ENCODE measurements around the gene ANKRD44.

Gene ANKRD44

DNA sequence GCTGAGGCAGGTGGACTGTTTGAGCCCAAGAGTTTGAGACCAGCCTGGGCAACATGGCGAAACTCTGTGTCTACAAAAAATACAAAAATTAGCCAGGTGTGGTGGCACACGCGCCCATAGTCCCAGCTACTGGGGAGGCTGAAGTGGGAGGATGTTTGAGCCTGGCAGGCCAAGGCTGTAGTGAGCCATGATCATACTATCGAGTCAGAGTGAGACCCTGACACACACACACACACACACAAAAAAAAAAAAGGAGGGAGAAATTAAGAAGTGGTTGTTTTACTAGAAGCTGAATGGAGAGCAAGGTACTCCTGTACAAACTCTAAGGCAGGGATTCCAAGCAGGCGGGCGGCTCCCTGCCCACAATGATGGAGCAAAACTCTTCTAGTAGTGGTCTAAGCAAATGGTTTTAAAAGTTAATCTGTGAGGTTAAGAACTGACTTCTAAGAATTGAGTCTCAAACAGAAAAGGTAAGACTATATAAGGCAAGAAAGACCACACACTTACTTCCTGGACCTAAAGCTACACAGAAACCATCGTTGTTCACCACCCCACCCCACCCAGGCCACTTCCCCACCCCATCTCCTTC lies 2.6 kb downstream of the ANKRD44 start:
- no peaks in the 10 kb centered on the region for H3K36me3 ChIP-seq (ENCODE audit: insufficient read depth, low read length)
- no peaks in the 10 kb centered on the region for H3K27me3 ChIP-seq (ENCODE audit: insufficient read depth, low read length, poor library complexity)
- no peaks in the 10 kb centered on the region; the same call in 1 of the 2 replicates for H4K20me1 ChIP-seq (ENCODE audit: insufficient read depth, low read length)
- peak; percentile 38 for DNase-seq
- TF ChIP-seq, protein P1, sequence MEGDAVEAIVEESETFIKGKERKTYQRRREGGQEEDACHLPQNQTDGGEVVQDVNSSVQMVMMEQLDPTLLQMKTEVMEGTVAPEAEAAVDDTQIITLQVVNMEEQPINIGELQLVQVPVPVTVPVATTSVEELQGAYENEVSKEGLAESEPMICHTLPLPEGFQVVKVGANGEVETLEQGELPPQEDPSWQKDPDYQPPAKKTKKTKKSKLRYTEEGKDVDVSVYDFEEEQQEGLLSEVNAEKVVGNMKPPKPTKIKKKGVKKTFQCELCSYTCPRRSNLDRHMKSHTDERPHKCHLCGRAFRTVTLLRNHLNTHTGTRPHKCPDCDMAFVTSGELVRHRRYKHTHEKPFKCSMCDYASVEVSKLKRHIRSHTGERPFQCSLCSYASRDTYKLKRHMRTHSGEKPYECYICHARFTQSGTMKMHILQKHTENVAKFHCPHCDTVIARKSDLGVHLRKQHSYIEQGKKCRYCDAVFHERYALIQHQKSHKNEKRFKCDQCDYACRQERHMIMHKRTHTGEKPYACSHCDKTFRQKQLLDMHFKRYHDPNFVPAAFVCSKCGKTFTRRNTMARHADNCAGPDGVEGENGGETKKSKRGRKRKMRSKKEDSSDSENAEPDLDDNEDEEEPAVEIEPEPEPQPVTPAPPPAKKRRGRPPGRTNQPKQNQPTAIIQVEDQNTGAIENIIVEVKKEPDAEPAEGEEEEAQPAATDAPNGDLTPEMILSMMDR (IDR thresholded peaks at IDR 0.05; ENCODE audit: borderline replicate concordance, extremely low read depth, low read length, poor library complexity, severe bottlenecking), result no peak
- TF ChIP-seq EZH2 (IDR thresholded peaks at IDR 0.05; ENCODE audit: borderline replicate concordance, low read depth, low read length, severe bottlenecking), result no peak
- peak overlapping the region; percentile 3; the same call in 1 of the 2 replicates for H3K27ac ChIP-seq (ENCODE audit: low read length)
- H2AFZ ChIP-seq (ENCODE audit: low read depth, low read length), result no peak overlapping the region
- ATAC-seq (ENCODE audit: insufficient read depth, low read depth), result peak; percentile 9; the same call in 1 of the 3 replicates
- peaks cover 51% of the 10 kb centered on the region for H3K79me2 ChIP-seq (ENCODE audit: insufficient read depth, low read length)
- peaks cover 57% of the 10 kb centered on the region for H3K4me1 ChIP-seq (ENCODE audit: insufficient read depth, low read length)
- H3K4me3 ChIP-seq (ENCODE audit: low read depth in 1 of 2, low read length in 2 of 2), result no peak overlapping the region
- H3K4me2 ChIP-seq (ENCODE audit: insufficient read depth, low read length), result peak overlapping the region; percentile 92; the same call in 1 of the 2 replicates
- no peak overlapping the region; the same call in 1 of the 2 replicates for H3K9ac ChIP-seq (ENCODE audit: low read depth, low read length)
- H3K9me3 ChIP-seq (ENCODE audit: insufficient read depth, low read length, severe bottlenecking), result no peaks in the 10 kb centered on the region

DNA sequence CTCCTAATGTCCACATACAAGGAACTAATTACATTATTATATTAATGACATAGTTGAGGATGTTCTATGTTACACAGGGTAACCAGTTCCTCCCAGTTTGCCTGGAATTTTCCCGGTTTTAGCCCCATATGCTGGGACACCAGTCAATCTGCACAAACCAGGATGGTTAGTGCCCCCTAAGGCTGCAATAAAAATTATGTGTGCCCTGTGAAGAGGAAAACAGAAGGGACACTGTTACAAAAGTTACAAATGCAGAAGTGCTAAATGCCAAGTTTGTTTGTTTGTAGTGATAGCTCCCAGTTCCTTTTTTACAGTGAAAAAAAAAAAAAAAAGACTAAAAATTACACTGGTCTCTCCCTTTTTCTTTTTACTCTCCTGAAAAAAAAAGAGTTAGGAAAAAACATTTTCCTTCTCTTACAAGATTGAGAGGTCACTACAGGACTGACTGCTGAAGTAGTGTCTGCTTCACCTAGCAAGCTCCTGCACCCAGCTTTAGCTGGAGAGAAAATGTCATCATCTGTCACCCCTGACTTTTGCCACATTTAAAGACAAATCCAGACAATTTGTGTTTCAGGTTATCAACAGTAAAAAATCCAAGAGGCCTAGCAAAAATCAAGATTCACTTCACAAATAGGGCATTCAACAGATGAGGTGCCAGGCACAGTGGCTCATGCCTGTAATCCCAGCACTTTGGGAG lies 3.2 kb downstream of the ANKRD44 start:
- H4K20me1 ChIP-seq (ENCODE audit: insufficient read depth, low read length), result no peaks in the 10 kb centered on the region; the same call in 1 of the 2 replicates
- H3K27me3 ChIP-seq (ENCODE audit: insufficient read depth, low read length, poor library complexity), result no peaks in the 10 kb centered on the region
- H2AFZ ChIP-seq (ENCODE audit: low read depth, low read length), result no peak overlapping the region
- TF ChIP-seq, protein P1 (IDR thresholded peaks at IDR 0.05; ENCODE audit: borderline replicate concordance, extremely low read depth, low read length, poor library complexity, severe bottlenecking), result peak; percentile 19
- TF ChIP-seq EZH2 (IDR thresholded peaks at IDR 0.05; ENCODE audit: borderline replicate concordance, low read depth, low read length, severe bottlenecking), result no peak
- peaks cover 58% of the 10 kb centered on the region for H3K79me2 ChIP-seq (ENCODE audit: insufficient read depth, low read length)
- no peak overlapping the region for H3K27ac ChIP-seq (ENCODE audit: low read length)
- H3K4me3 ChIP-seq (ENCODE audit: low read depth in 1 of 2, low read length in 2 of 2), result no peak overlapping the region
- DNase-seq (no peak), ATAC-seq (ENCODE audit: insufficient read depth, low read depth) (no peak)
- H3K4me2 ChIP-seq (ENCODE audit: insufficient read depth, low read length), result 0 out of 2 replicates have a peak overlapping the region, but pooled peaks have one; percentile 22
- H3K36me3 ChIP-seq (ENCODE audit: insufficient read depth, low read length), result no peaks in the 10 kb centered on the region
- H3K4me1 ChIP-seq (ENCODE audit: insufficient read depth, low read length), result peaks cover 56% of the 10 kb centered on the region
- no peak overlapping the region for H3K9ac ChIP-seq (ENCODE audit: low read depth, low read length)
- no peaks in the 10 kb centered on the region for H3K9me3 ChIP-seq (ENCODE audit: insufficient read depth, low read length, severe bottlenecking)

DNA sequence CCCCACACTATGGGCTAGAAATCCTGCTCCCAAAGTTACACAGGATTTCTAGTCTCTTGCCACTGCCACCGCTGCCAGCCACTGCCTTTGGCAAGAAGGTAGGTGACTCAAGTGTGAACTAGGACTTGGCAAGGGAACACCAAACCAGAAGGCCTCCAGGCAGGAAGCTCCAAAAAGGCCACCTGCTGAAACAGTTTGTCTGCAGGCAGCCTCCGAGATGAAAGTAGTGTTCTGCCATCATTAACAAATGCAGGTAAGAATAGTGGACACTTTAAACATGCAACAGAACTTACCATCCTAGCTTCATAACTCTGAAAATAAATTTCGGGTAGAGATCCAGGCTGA lies 3.9 kb downstream of the ANKRD44 start:
- no peak overlapping the region for H3K9ac ChIP-seq (ENCODE audit: low read depth, low read length)
- H3K27ac ChIP-seq (ENCODE audit: low read length), result no peak overlapping the region
- H3K4me2 ChIP-seq (ENCODE audit: insufficient read depth, low read length), result 0 out of 2 replicates have a peak overlapping the region, but pooled peaks have one; percentile 22
- H3K36me3 ChIP-seq (ENCODE audit: insufficient read depth, low read length), result no peaks in the 10 kb centered on the region
- H3K27me3 ChIP-seq (ENCODE audit: insufficient read depth, low read length, poor library complexity), result no peaks in the 10 kb centered on the region
- no peak overlapping the region for H2AFZ ChIP-seq (ENCODE audit: low read depth, low read length)
- ATAC-seq (ENCODE audit: insufficient read depth, low read depth) (no peak), DNase-seq (peak; percentile 41)
- H3K79me2 ChIP-seq (ENCODE audit: insufficient read depth, low read length), result peaks cover 62% of the 10 kb centered on the region
- H4K20me1 ChIP-seq (ENCODE audit: insufficient read depth, low read length), result no peaks in the 10 kb centered on the region; the same call in 1 of the 2 replicates
- no peak overlapping the region for H3K4me3 ChIP-seq (ENCODE audit: low read depth in 1 of 2, low read length in 2 of 2)
- no peak for TF ChIP-seq EZH2 (IDR thresholded peaks at IDR 0.05; ENCODE audit: borderline replicate concordance, low read depth, low read length, severe bottlenecking)
- TF ChIP-seq, protein P1 (IDR thresholded peaks at IDR 0.05; ENCODE audit: borderline replicate concordance, extremely low read depth, low read length, poor library complexity, severe bottlenecking), result no peak
- H3K9me3 ChIP-seq (ENCODE audit: insufficient read depth, low read length, severe bottlenecking), result no peaks in the 10 kb centered on the region
- peaks cover 53% of the 10 kb centered on the region for H3K4me1 ChIP-seq (ENCODE audit: insufficient read depth, low read length)
